ENCODE data around the gene ZNF775.

GRCh38 chr7:150435390-150436073 lies 56.4 kb downstream of the ZNF775 start:
- TF ChIP-seq CTCF (optimal IDR thresholded peaks at IDR 0.05 in 1 of 3, IDR thresholded peaks at IDR 0.05 in 1 of 3, conservative IDR thresholded peaks at IDR 0.05 in 1 of 3; ENCODE audit: extremely low read depth in 1 of 3, insufficient read depth in 2 of 3, low read length in 3 of 3) (no peak), EZH2 (IDR thresholded peaks at IDR 0.05; ENCODE audit: low read length) (no peak)

Data from keratinocyte (primary cell).